NCI-H1436 treated with DMSO at 0.1 percent for 48 hours (cell line): ENCODE data around the gene NTSR1.

ENCODE experiments used
- DNase-seq: peaks from one replicate; lab custom pipeline; 2025; lab: John Stamatoyannopoulos, UW

NTSR1 gene

GRCh38 chr20:62788607-62789006 is 80.0 kb downstream of the NTSR1 start:
- no peak for DNase-seq

- DNase-seq: no peak
These were observed 81.4 kb downstream of the NTSR1 start for GRCh38 chr20:62790075-62790474.

GRCh38 chr20:62791301-62792181 is 82.9 kb downstream of the NTSR1 start:
- peak; percentile 63 for DNase-seq

GRCh38 chr20:62792182-62792939 is 83.7 kb downstream of the NTSR1 start:
- DNase-seq: no peak

- no peak for DNase-seq
These were observed 84.5 kb downstream of the NTSR1 start for GRCh38 chr20:62792940-62793756.

GRCh38 chr20:62793757-62794006 is 85.0 kb downstream of the NTSR1 start:
- no peak for DNase-seq

- DNase-seq: peak; percentile 79
These were observed 85.5 kb downstream of the NTSR1 start for GRCh38 chr20:62794007-62794724.

GRCh38 chr20:62795023-62795761 is 86.6 kb downstream of the NTSR1 start:
- no peak for DNase-seq

- no peak for DNase-seq
These were observed 88.3 kb downstream of the NTSR1 start for GRCh38 chr20:62796699-62797491.

GRCh38 chr20:62797671-62798532 is 89.3 kb downstream of the NTSR1 start:
- DNase-seq: no peak

GRCh38 chr20:62799036-62799435 is 90.4 kb downstream of the NTSR1 start:
- no peak for DNase-seq

- no peak for DNase-seq
These were observed 90.8 kb downstream of the NTSR1 start for GRCh38 chr20:62799459-62799858.

- no peak for DNase-seq
These were observed 91.2 kb downstream of the NTSR1 start for GRCh38 chr20:62799873-62800272.

GRCh38 chr20:62800314-62801259 is 92.0 kb downstream of the NTSR1 start:
- DNase-seq: no peak

- no peak for DNase-seq
These were observed 92.8 kb downstream of the NTSR1 start for GRCh38 chr20:62801284-62802010.

- no peak for DNase-seq
These were observed 93.5 kb downstream of the NTSR1 start for GRCh38 chr20:62802026-62802712.

- DNase-seq: no peak
These were observed 95.5 kb downstream of the NTSR1 start for GRCh38 chr20:62804021-62804626.
